Renal pelvis (tissue), 4 donors: ENCODE results near the gene TBC1D2. TPM values are rescaled to one million over a fixed set of nuclear protein-coding genes. Genes with fewer than 3 reads are reported as not detected.
"Not testable (repeated sequence)": the region's sequence is repeated elsewhere in the genome, so short reads cannot be mapped to it uniquely, and the experiment has no call there.

Source experiments
- DNase-seq: peaks from one replicate; pipeline ENCODE4 v3.0.0-alpha.2; 2013
- polyA plus RNA-seq, 3 donors: library from polyadenylated mRNA; unstranded; fragments of 120-200 nt; gene quantifications; one replicate each; pipeline ENCODE4 v1.2.1, GENCODE V29; 2013; ENCODE audit not compliant: insufficient read length in 3 of 3

Gene TBC1D2
- polyA plus RNA-seq, 3 donors = 3.9 to 4.1 (median 3.9) TPM

DNA sequence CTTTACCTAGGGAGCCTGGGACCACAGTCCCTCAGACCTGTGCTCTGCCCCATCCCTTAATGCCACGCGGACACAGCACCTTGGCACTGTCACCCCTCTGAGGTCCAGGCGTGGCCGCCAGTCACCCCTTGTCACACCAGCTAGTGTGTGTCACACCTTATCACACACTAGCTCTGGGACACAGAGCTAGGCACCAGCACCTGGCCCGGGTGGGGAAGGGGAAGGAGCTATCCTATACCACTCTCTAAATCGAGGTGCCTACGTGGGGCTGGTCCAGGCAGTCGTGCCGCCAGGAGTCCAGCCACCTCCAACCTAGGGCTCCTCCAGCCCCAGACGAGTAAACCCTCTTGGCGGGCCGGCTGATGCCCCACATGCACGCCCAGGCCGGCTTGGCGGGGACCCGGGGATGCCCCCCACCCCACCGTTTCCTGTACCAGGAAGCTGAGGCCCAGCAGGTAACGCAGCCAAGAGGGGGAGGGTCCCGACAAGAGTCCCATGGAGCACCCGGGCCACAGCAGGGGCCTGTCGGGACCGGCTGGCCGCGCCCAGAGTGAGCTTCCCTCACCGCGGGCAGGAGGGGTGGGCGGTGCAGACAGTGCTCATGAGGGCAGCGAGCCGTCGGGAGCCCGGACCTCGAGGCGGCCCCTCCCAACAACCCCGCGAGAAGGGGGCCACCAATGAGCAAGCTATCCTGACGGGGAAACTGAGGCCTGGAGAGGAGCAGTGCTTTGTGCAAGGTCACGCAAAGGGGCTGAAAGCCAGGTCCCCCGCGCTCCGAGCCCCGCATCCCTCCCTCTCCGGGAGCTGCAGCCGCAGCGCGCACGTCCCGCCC lies 63.6 kb downstream of the TBC1D2 start:
- DNase-seq = no peak

DNA sequence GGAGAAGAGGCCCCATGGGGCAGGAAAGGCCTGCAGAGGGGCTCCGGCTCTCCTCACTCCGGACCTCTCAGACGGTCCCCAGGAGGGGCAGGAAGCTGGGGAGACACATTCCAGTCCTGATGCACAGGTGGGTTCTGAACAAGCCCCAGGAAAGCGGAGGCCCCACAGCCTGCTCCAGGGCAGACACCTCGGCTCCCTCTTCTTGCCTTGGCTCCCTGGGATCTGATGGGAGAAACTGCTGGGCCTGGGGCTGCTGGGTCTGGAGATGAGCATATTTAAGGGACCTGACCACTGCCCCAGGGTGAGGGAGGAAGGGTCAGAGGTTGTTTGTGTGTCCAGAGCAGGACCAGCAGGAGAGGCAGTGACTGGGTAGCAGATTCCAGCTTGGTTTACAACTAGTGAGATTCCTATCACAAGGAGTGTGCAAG lies 64.3 kb downstream of the TBC1D2 start:
- no peak for DNase-seq

DNA sequence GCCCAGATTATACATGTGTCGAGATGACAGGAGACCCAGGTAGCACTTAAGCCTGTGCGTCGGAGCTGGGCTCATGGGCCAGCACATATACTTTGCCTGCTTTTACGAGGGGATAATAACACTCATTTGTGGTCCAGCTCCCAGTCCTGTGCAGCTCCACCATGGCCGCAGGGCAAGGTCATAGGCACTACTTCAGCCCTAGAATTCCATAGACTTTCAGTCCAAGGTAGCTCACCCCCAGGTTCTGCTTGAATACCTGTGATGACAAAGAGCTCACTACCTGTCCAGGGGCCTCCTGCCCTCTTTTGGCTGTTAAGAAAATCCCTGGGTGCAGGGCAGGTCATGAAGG lies 64.7 kb downstream of the TBC1D2 start:
- DNase-seq = no peak

DNA sequence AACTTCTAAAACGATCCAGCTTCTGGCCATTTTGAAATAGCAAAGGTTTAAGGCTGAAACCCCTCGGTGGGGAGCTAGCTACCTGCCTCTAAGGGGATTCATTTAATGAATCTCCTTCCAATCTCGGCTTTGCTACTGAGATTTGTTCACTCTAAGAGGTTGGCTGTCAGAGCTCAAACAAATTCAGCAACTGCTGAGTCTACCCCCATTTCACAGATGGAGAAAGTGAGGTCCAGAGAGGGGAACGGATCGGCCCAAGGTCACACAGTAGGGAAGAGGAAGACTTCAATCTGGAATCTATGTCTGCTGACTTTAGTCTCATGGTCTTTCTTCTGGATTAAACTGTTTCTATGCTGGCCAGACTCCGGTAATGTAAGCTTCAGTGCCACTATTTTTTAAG lies 66.0 kb downstream of the TBC1D2 start:
- DNase-seq = no peak

DNA sequence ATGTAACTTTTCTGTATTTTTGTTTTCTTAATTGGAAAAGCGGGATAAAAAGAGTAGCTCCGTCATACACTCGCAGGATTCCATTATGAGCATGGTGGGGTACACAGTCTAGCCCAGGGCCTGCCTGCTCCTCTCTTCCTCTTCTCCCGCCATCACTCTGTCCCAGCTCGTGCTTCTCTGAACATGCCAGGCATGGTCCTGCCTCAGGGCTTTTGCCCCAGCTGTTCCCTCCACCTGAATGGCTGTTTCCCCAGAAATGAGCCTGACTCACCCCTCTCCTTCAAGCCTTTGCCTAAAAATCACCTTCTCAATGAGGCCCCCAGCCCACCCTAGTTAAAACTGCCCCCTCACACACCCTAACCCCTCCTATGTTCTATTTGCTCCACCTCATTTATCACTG lies 67.5 kb downstream of the TBC1D2 start:
- DNase-seq = no peak

DNA sequence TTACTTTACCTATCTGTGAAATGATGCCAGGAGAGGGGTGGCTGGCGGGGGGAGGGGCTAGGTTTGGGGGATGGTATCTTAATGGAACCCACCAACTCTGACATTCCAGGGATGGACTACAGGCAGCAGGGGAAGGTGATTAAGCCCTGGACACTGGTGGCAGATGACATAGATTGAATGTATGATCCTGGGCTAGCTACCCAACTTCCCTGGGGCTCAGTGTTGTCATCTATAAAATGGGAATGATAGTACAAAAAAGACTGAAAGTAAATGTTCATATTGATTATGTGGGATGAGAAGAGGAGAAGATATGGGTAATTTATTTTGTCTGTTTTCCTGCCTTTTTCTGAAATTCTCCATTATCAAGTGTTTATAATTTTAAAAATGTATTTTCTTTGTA lies 69.2 kb downstream of the TBC1D2 start:
- no peak for DNase-seq

DNA sequence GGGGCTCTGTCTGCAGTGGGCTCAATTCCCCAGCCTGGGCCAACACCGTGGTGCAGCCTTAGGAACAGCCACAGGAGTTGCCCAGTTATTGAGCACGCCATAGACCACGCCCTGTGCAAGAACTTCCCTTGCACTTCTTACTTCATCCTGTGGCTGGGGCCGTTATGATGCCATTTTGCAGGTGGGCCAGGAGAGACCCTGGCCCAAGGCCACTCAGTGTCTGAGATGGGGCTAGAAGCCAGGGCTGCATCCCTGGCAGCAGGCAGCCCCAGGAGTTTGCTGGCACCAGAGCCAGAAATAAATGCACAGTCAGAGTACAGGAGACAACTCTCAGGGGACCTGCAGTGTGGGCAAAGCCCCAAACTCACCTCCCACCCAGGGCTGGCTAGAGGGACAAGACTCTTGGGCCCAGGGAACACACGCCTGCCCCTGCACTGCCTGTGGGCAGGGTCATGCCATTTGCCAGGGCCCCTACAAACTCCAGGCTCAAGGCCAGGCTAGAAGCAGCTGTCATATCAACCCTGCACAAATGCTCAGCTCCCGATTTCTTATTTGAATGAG lies 69.8 kb downstream of the TBC1D2 start:
- DNase-seq = no peak

DNA sequence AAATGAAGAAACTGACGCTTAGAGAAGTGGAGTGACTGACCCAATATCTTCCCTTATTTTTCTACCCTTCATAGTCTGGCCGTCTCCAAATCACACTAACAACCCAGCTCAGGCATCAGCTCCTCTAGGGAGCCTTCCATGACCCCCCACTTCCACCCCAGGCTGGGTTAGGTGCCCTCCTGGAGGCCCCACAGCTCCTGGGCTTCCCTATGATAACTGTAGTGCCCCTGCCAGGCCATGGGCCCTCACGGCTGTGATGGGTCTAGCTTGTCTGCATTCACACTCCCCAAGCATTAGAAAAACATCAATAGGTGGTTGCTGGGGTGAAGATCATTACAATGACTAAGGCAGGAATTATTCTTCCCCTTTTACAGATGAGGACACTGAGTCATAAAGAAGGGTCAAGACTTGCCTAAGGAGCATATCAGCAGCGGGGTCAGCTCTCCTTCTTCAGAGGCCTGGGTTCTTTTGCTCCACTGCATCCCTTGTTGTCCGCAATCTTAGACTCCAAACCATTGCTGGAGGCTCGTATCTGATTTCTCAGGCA lies 70.4 kb downstream of the TBC1D2 start:
- no peak for DNase-seq

DNA sequence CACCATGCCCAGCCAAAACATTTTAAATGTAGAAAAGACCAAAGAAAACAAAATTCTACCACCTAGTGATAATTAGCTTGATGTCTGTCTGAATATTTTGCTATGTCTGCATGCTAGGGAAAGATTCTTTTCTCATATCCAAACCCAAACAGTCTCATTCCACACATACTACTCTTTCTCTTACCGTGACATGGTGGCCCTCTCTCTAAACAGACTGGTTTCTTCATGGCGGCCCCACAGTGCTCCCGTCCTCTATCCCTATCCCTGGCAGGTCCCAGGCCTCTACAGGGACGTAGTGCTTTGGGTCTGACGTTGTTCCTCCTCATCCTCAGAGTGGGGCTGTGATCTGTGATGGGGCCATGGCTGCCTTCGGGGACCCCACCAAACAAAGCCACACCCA lies 71.1 kb downstream of the TBC1D2 start:
- no peak for DNase-seq

DNA sequence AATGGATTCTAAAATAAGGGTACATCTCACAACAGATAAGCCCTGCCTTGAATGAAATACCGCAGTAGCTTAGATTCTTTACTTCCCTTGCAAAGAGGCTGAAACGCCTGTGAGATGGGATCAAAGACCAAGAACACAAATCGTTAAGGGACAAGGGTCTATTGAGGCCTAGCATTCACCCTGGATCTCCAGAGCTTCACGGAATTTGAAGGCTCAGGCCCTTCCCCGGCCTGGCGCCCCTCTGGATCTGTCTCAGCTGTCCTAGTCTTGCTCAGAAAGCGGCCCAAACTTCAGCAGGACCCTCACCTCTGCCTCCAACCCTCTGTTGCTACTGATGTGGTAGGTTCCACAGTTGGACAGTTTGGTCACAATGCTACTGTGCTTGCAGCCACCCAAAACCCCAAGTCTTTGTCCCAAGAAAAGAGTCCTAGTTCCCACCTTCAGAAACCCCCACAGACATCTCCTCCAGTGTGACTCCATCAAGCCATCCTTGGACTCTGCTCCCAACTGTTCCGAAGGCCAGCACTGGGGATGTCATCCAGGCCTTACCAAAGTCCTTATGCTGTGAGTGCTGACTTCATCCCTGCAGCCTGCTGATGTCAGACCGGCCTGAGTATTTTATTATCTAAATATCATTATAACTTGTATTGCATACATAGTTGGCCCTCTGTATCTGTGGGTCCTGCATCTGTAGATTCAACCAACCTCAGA lies 72.4 kb downstream of the TBC1D2 start:
- DNase-seq = no peak

DNA sequence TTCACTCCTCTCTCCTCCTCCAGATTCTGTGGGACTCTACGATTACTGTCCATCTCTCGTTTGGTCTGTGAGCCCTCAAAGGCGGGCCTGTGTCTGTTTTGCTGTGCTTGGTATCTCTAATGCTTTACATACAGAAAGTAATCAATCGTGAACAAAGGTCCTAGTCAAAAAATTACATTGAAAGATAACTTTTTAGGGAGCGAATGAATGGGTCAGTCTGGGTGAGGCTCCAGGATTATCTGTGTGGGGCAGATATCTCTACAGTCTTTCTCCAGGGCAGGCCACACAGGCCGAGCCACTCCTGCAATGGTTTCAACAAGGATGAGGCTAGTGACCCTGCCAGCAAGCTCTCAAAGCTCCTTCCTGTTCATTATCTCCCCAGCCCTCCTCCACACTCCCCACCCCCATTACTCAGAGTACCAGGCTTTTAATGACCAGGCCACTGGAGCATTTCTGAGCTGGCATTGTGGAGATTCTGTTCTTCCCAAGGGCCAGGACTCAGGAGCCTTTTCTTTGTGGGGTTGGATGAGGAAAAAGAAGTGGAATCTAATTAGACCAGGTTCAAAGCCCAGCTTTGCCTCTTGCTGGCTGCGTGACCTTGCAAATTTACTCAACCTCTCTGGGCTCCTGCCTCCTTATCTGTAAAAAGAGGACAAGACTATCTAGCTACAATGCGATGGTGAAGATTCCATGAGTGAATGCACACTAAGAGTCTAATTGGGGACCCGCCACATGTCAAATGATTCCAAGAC lies 73.2 kb downstream of the TBC1D2 start:
- DNase-seq = no peak

DNA sequence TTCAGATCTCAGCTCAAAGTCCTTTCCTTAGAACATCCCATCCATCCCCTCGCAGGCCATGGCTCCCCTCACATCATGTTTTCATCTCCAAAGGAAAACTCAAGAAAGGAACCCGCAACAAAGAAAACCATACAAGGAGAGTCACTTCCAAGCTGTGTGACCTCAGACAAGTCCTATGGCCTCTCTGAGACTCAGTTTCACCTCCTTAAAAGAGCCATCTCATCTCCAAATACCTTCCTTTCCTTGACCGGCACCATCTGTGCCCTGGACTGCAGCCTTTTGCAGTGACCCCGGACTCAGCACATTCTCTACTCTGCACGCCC lies 73.7 kb downstream of the TBC1D2 start:
- no peak for DNase-seq

DNA sequence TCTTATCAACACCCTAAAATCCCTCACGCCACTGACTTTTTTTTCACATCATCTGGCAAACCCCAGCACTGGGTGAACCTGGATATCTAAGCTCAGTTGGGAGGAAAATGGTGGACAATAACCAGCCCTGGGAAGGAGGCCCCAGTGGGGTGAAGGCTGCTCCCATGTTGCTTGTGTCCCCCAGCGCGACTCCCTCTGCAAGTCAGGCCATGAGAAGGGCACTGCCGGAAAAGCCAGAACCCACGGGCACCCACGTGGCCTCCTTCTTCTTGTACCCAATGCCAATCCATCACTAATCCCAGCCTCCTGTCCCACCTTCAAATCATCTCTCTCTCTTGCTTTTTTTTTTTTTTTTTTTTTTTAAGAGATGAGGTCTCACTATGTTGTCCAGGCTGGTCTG lies 74.5 kb downstream of the TBC1D2 start:
- DNase-seq = no peak

DNA sequence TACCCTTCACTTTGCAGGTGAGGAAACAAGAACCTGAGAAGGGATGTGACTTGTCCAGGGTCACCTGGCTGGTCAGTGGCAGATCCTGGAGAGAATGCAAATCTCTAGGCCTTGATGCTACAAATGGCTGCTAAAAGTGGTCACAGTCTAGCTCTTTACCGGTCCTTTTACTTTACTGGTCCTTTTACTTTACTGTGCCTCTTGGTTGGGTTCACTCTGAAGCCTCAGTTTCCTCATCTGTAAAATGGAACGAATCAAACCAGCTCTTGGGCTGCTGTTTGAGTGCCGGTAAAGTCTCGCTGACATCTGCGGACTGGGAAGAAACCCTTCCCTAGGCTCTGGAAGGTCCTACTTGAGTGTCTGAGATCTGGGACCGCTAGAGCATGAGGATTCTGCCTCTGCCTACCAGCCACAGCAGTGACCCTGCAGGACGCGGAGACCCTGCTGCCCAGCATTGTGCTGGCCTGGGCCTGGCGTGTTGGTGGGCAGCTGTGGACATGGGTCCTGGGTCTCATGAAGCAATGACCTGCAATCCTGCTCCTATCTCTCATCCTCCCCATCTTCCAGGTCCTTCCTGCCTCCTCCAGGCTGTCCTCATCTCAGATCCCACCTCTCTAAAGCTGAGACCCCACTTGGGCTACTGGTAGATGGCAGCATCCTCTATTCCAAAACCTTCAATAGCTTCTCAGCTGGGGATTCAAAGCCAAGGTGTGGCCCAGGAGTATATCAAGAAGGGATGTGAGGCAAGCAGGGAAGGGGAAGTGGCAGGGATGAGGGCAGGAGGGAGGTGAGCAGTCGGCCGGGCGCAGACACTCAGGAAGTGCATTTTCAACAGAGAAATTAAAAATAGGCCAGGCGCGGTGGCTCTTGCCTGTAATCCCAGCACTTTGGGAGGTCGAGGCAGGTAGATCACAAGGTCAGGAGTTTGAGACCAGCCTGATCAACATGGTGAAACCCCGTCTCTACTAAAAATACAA lies 76.3 kb downstream of the TBC1D2 start:
- DNase-seq = no peak

DNA sequence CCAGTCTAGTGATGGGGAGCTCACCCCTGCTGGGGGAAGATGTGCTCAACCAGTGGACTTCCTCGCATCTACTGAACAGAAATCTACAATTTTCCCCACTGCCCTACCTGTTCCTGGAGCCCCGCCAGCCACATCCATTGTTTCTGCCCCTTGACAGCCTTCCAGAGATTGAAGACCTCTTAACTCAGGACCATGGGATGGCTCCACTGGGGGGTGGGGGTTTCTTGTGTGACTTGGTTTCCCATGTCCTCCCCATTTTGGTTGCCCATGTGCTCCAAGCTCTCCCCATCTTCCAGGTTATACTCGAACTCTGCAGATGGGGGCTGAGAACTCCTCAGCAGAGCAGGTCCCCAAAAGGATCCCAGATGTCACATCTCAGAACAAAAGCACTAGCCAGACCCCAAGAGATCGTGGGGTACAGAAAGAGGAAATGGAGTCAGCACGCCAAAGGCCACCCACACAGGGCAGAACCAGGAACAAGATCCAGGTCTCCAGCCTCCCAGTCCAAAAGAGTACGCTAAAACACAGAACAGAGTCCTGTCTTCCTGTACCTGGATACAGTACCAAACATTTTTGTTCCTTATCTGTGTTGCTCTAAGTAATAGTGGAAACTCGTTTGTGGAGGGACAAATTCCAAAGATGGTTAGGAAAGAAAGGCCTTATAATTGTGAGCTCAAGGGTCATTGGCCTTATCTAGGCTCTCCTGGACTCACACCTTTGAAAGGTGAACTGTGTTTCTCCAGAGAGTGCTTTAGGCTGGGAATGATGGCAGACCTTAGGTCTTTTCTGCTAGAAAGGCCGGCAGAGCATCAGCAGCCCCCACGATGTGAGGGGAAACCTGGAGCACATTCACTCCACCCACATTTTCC lies 78.8 kb downstream of the TBC1D2 start:
- DNase-seq = no peak

DNA sequence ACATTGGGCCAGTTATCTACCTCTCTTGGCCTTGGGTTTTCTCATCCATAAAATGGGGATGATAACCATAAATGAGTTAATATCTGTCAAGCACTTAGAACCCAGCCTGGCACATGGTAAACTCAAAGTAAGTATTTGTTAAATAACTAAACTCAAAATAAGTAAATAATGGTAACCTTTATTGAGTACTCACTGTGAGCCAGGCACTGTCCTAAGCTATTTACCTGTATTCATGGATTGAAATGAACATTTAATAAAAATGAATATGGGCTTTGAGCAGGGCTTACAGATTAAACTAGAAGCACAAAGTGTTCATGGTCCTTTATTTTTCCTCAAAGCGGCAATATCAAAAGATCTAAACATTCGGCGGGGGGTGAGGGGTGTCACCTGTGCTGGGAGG lies 79.7 kb downstream of the TBC1D2 start:
- no peak for DNase-seq

DNA sequence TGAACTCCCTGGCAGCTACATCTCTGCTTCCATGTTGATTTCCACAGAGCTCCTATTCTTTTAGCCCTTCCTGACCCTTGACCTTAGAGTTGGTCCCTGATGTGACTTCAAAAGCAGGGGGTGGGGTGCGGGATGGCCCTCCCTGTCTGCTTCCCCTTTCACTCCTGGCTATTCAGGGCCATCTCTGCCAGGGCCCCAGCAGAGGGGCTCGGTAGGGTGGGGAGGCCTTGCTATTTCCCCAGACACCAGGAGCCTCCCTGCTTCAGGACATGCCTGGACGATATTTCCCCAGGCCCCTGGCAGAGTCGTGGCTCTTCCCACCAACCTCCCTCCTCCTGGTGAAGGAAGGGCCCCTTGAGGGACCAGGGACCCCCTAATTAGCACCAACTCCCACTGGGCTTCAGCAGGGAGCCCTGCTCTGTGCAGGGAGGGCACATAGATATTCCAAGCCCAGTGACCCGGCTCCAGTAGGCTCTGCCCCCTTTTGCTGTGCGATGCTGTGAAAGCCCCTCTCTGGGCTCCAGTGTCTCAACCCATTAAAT lies 80.3 kb downstream of the TBC1D2 start:
- no peak for DNase-seq

DNA sequence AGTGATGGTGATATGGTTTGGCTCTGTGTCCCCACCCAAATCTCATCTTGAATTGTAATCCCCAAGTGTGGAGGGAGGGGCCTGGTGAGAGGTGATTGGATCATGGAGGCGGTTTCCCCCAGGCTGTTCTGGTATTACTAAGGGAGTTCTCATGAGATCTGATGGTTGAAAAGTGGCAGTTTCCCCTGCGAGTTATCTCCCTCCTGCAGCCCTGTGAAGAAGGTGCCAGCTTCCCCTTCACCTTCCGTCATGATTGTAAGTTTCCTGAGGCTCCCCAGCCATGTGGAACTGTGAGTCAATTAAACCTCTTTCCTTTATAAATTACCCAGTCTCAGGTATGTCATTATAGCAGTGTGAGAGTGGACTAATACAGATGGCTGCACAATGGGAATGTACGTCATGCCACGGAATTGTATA lies 80.9 kb downstream of the TBC1D2 start:
- not testable (repeated sequence) for DNase-seq

DNA sequence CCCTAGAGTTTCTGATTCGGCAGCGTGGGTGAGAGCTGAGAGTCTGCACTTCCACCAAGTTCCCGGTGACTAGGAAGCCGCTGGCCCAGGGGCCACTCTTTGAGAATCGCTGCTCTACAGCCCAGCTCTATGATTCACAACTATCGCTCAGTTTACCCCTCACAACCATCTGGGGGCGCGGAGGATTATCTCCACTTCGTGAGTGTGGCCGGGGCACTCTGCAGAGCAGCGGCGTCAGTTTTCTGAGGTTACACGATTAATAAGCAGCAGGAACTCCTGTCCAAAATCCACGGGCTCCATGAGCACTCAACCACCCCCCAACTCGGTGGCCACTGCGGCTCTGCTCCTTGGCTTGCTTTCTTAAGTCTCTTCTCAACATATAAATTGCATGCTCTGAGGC lies 82.3 kb downstream of the TBC1D2 start:
- DNase-seq = no peak

DNA sequence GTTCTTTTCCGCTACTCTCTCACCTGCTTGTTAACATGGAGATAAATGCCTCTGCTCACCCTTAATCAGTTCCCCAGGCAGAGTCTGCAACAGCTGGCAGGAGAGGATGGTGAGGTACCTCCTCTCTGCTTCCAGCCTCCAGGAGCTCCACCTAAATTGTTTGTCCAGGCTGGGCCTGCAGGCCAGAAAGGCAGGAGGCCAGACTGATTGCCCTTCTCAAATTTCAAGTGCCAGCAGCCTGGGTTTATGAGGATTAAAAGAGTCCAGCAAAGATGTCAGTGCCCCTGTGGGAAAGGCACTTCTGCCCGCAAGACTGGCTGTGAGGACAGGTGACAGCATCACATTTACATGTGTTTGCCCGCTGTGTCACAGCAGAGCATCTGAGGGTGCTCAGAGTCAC lies 82.8 kb downstream of the TBC1D2 start:
- DNase-seq = peak; percentile 38
